Mesenchymal stem cell (in vitro differentiated cells and primary cell): ENCODE data around the gene AVPI1.
A peak's percentile ranks its signal among the peaks of the same experiment; 100 is the strongest.

Experiments
- DNase-seq: peaks from one replicate; pipeline ENCODE4 v3.0.0-alpha.2; 2013
- H2AFZ ChIP-seq: one replicate; pipeline ENCODE4 v1.6.1; 2013; ENCODE audit warnings: low read depth, mild to moderate bottlenecking, control low read depth, inconsistent platforms, low read length, moderate library complexity
- H2AK5ac ChIP-seq: 2 replicates; pipeline ENCODE4 v1.6.1; 2013; ENCODE audit warnings: low read length, moderate library complexity, mild to moderate bottlenecking, inconsistent platforms; ENCODE audit not compliant: severe bottlenecking
- H2BK120ac ChIP-seq: one replicate; pipeline ENCODE4 v1.6.1; 2013; ENCODE audit warnings: low read depth, mild to moderate bottlenecking, inconsistent platforms, low read length, moderate library complexity
- H2BK12ac ChIP-seq, 2 experiments: one replicate each; pipeline ENCODE4 v1.6.1; 2013; ENCODE audit warnings: inconsistent platforms in 2 of 2, low read length in 2 of 2, mild to moderate bottlenecking in 2 of 2, moderate library complexity in 2 of 2, control low read depth in 1 of 2
- H2BK15ac ChIP-seq: one replicate; pipeline ENCODE4 v1.6.1; 2013; ENCODE audit warnings: mild to moderate bottlenecking, low read depth, inconsistent platforms; ENCODE audit not compliant: poor library complexity, severe bottlenecking
- H2BK5ac ChIP-seq: 2 replicates; pipeline ENCODE4 v1.6.1; 2013; ENCODE audit warnings: low read depth, mild to moderate bottlenecking, low read length, control low read depth, inconsistent platforms; ENCODE audit not compliant: poor library complexity, severe bottlenecking
- H3K14ac ChIP-seq, 2 experiments: one replicate each; pipeline ENCODE4 v1.6.1; 2013; ENCODE audit warnings: inconsistent platforms in 2 of 2, low read length in 2 of 2, control low read depth in 1 of 2, mild to moderate bottlenecking in 1 of 2, moderate library complexity in 1 of 2
- H3K18ac ChIP-seq, 2 experiments: one replicate each; pipeline ENCODE4 v1.6.1; 2013; ENCODE audit warnings: inconsistent platforms in 2 of 2, low read length in 2 of 2, control low read depth in 1 of 2, low read depth in 1 of 2, mild to moderate bottlenecking in 1 of 2
- H3K23ac ChIP-seq, 2 experiments: one replicate each; pipeline ENCODE4 v1.6.1; 2013; ENCODE audit warnings: inconsistent platforms in 2 of 2, low read length in 2 of 2, mild to moderate bottlenecking in 2 of 2, moderate library complexity in 2 of 2, control low read depth in 1 of 2
- H3K27ac ChIP-seq: 2 replicates; pipeline ENCODE4 v1.5.1; 2013; ENCODE audit warnings: mild to moderate bottlenecking, moderate library complexity, low read length, control low read depth, inconsistent platforms; ENCODE audit not compliant: poor library complexity, severe bottlenecking
- H3K27me3 ChIP-seq, 2 experiments: 2 replicates each; pipeline versions ENCODE4 v1.6.1 to v1.7.0; 2013; ENCODE audit warnings: low read length in 2 of 2, mild to moderate bottlenecking in 2 of 2, moderate library complexity in 2 of 2, control low read depth in 1 of 2, inconsistent platforms in 1 of 2; ENCODE audit not compliant: control insufficient read depth in 1 of 2, insufficient read depth in 1 of 2
- H3K36me3 ChIP-seq, 2 experiments: 2 replicates each; pipeline versions ENCODE4 v1.6.1 to v1.7.0; 2013; ENCODE audit warnings: low read length in 2 of 2, control low read depth in 1 of 2, inconsistent platforms in 1 of 2, low read depth in 1 of 2, mild to moderate bottlenecking in 1 of 2; ENCODE audit not compliant: insufficient read depth in 2 of 2, control insufficient read depth in 1 of 2
- H3K4ac ChIP-seq, 2 experiments: one replicate each; pipeline ENCODE4 v1.6.1; 2013; ENCODE audit warnings: inconsistent platforms in 2 of 2, low read length in 2 of 2, mild to moderate bottlenecking in 2 of 2, moderate library complexity in 2 of 2, control low read depth in 1 of 2, low read depth in 1 of 2
- H3K4me1 ChIP-seq: 2 replicates; pipeline ENCODE4 v1.6.1; 2013; ENCODE audit warnings: low read depth, low read length, control low read depth; ENCODE audit not compliant: control insufficient read depth, insufficient read depth
- H3K4me2 ChIP-seq: 2 replicates; pipeline ENCODE4 v1.6.1; 2013; ENCODE audit warnings: low read length, mild to moderate bottlenecking, inconsistent platforms; ENCODE audit not compliant: poor library complexity, severe bottlenecking
- H3K4me3 ChIP-seq, 2 experiments: 2 replicates each; pipeline versions ENCODE4 v1.5.1 to v1.7.0; 2013; ENCODE audit warnings: low read length in 2 of 2, mild to moderate bottlenecking in 2 of 2, control low read depth in 1 of 2, low read depth in 1 of 2; ENCODE audit not compliant: insufficient read depth in 1 of 2
- H3K79me1 ChIP-seq: replicated peaks from 2 replicates; pipeline ENCODE4 v1.6.1; 2013; ENCODE audit warnings: mild to moderate bottlenecking, control low read depth, low read length, inconsistent platforms; ENCODE audit not compliant: poor library complexity, severe bottlenecking
- H3K9ac ChIP-seq: 2 replicates; pipeline ENCODE4 v1.7.0; 2013; ENCODE audit warnings: mild to moderate bottlenecking, low read length, moderate library complexity
- H3K9me3 ChIP-seq: 2 replicates; pipeline ENCODE4 v1.7.0; 2013; ENCODE audit warnings: mild to moderate bottlenecking, low read length; ENCODE audit not compliant: control insufficient read depth
- H4K8ac ChIP-seq: one replicate; pipeline ENCODE4 v1.6.1; 2013; ENCODE audit warnings: inconsistent platforms, mild to moderate bottlenecking, low read length, moderate library complexity
- H4K91ac ChIP-seq: one replicate; pipeline ENCODE4 v1.6.1; 2013; ENCODE audit warnings: mild to moderate bottlenecking, low read length, inconsistent platforms
- WGBS: methylation state at CpG from one replicate; pipeline ENCODE4 v1.1.7; 2013; ENCODE audit warnings: mixed read lengths; 5-methylcytosine and 5-hydroxymethylcytosine counted together

AVPI1 gene

DNA sequence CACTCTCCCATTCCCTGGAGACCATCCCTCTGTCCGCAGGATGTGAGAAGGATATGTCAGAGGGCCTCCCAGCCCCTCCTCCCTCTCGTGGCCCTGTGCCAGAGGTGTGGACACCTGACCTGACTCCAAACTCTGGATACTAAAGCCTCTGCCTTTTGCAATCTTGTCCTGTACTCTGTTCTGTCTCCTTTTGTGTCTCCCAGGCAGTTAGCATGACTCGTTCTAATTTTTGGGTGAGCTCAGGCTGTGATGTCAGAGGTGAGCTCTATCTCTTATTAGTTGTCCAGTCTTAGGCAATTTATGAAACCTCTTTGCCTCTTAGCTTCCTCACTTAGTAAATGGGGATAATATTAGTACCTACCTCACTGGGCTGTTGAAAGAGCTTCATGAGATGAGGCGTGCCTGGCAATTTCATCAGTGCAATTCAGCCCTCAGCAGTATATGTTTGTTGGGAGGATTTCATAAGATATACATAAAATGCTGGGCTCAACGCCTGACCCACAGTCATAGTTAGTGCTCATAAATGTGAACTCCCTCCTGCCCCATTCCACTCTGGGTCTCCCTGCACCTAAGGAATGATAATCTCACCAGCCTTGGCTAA, 37.4 kb upstream of the AVPI1 start:
- H4K8ac ChIP-seq, result no peak overlapping the region
- H2BK5ac ChIP-seq, result no peak overlapping the region
- H2BK15ac ChIP-seq, result no peak overlapping the region
- H3K36me3 ChIP-seq, result peaks cover 4 to 8% of the 10 kb centered on the region in 2 experiments
- no peak overlapping the region for H2BK12ac ChIP-seq
- no peak overlapping the region for H3K4me2 ChIP-seq
- no peak overlapping the region for H3K4me3 ChIP-seq
- no peaks in the 10 kb centered on the region for H3K9me3 ChIP-seq
- no peak overlapping the region for H3K23ac ChIP-seq
- H3K27ac ChIP-seq, result no peak overlapping the region
- no peak overlapping the region for H4K91ac ChIP-seq
- H3K79me1 ChIP-seq, result peaks cover under 1% of the 10 kb centered on the region
- no peak overlapping the region for H2AFZ ChIP-seq
- DNase-seq, result peak; percentile 87
- H3K4me1 ChIP-seq, result peaks cover under 1% of the 10 kb centered on the region
- WGBS, result 73% methylated on average over 4 of the region's 5 CpGs
- no peak overlapping the region for H3K14ac ChIP-seq
- H3K9ac ChIP-seq, result peak overlapping the region; percentile 70
- no peaks in the 10 kb centered on the region for H3K27me3 ChIP-seq
- H3K4ac ChIP-seq, result no peak overlapping the region
- no peak overlapping the region for H2BK120ac ChIP-seq
- no peak overlapping the region for H2AK5ac ChIP-seq
- H3K18ac ChIP-seq, result no peak overlapping the region

GRCh38 chr10:97723001-97723400, 36.0 kb upstream of the AVPI1 start:
- Histone ChIP-seq H4K91ac (no peak overlapping the region), H2BK12ac (no peak overlapping the region), H3K14ac (no peak overlapping the region), H3K4me1 (peaks cover 3% of the 10 kb centered on the region), H3K27ac (no peak overlapping the region), H3K4me2 (no peak overlapping the region), H4K8ac (no peak overlapping the region), H2BK15ac (no peak overlapping the region), H3K27me3 (no peaks in the 10 kb centered on the region), H3K4ac (no peak overlapping the region), H2AFZ (no peak overlapping the region), H3K9ac (no peak overlapping the region), H3K79me1 (peaks cover 13% of the 10 kb centered on the region), H3K18ac (no peak overlapping the region), H3K9me3 (no peaks in the 10 kb centered on the region), H2AK5ac (no peak overlapping the region), H2BK5ac (no peak overlapping the region), H3K4me3 (no peak overlapping the region), H2BK120ac (no peak overlapping the region), H3K23ac (no peak overlapping the region), H3K36me3 (peaks cover 18 to 22% of the 10 kb centered on the region in 2 experiments)
- no peak for DNase-seq
- 79% methylated on average over 3 of the region's 3 CpGs for WGBS

- H3K79me1 ChIP-seq, result peaks cover 22% of the 10 kb centered on the region
- no peak overlapping the region for H2BK120ac ChIP-seq
- H2AFZ ChIP-seq, result no peak overlapping the region
- no peak overlapping the region for H3K4me2 ChIP-seq
- H3K4ac ChIP-seq, result no peak overlapping the region
- DNase-seq, result no peak
- peaks cover 8% of the 10 kb centered on the region for H3K4me1 ChIP-seq
- no peak overlapping the region for H4K8ac ChIP-seq
- H2AK5ac ChIP-seq, result no peak overlapping the region
- peaks cover 27 to 29% of the 10 kb centered on the region in 2 experiments for H3K36me3 ChIP-seq
- H3K4me3 ChIP-seq, result no peak overlapping the region
- H2BK5ac ChIP-seq, result no peak overlapping the region
- H3K14ac ChIP-seq, result no peak overlapping the region
- H3K27ac ChIP-seq, result no peak overlapping the region
- no peak overlapping the region for H3K9ac ChIP-seq
- H3K9me3 ChIP-seq, result no peaks in the 10 kb centered on the region
- H2BK15ac ChIP-seq, result no peak overlapping the region
- WGBS, result 95% methylated on average over 9 of the region's 12 CpGs
- no peak overlapping the region for H2BK12ac ChIP-seq
- no peaks in the 10 kb centered on the region for H3K27me3 ChIP-seq
- H4K91ac ChIP-seq, result no peak overlapping the region
- no peak overlapping the region for H3K18ac ChIP-seq
- no peak overlapping the region for H3K23ac ChIP-seq
Measured at GRCh38 chr10:97721871-97722780, 35.1 kb upstream of the AVPI1 start.

DNA sequence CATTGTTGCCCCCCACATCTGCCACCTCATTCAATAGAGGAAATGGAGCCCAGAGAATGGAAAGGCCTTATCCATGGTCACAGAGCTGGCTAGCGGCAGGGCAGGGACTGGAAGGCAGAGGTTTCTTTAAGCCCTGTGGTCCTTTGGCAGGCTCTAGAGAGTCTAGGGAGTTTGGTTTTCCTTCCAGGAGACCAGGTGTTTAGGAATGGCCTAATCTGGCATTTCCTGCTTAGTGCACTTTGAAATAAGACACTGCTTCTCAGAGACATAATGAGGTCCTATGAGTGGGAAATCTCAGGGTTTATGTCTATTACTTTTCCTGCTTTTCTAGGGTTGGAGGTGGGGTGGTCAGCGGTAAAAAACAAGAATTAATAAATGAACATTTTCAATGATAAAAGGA, 32.6 kb upstream of the AVPI1 start:
- no peak overlapping the region for H3K14ac ChIP-seq
- no peak overlapping the region for H2BK12ac ChIP-seq
- no peak overlapping the region for H3K9ac ChIP-seq
- H3K23ac ChIP-seq, result no peak overlapping the region
- H4K91ac ChIP-seq, result no peak overlapping the region
- no peak overlapping the region for H3K18ac ChIP-seq
- DNase-seq, result no peak
- no peak overlapping the region for H3K4me2 ChIP-seq
- 95% methylated on average over 2 of the region's 2 CpGs for WGBS
- H2AK5ac ChIP-seq, result no peak overlapping the region
- H3K4me1 ChIP-seq, result peaks cover 22% of the 10 kb centered on the region
- H3K9me3 ChIP-seq, result no peaks in the 10 kb centered on the region
- H2BK15ac ChIP-seq, result no peak overlapping the region
- H3K4me3 ChIP-seq, result no peak overlapping the region
- H2BK5ac ChIP-seq, result no peak overlapping the region
- H3K79me1 ChIP-seq, result peaks cover 28% of the 10 kb centered on the region
- H4K8ac ChIP-seq, result no peak overlapping the region
- no peak overlapping the region for H3K4ac ChIP-seq
- H2BK120ac ChIP-seq, result no peak overlapping the region
- peaks cover 32 to 40% of the 10 kb centered on the region in 2 experiments for H3K36me3 ChIP-seq
- no peak overlapping the region for H2AFZ ChIP-seq
- H3K27ac ChIP-seq, result no peak overlapping the region
- H3K27me3 ChIP-seq, result no peaks in the 10 kb centered on the region
